SIG-M5 (cell line): ENCODE results near the gene KCNT2.
"Not testable (repeated sequence)": the region's sequence is repeated elsewhere in the genome, so short reads cannot be mapped to it uniquely, and the experiment has no call there.

ENCODE experiments used
- DNase-seq: peaks from one replicate; lab custom pipeline; 2025; lab: John Stamatoyannopoulos, UW

The KCNT2 gene

DNA sequence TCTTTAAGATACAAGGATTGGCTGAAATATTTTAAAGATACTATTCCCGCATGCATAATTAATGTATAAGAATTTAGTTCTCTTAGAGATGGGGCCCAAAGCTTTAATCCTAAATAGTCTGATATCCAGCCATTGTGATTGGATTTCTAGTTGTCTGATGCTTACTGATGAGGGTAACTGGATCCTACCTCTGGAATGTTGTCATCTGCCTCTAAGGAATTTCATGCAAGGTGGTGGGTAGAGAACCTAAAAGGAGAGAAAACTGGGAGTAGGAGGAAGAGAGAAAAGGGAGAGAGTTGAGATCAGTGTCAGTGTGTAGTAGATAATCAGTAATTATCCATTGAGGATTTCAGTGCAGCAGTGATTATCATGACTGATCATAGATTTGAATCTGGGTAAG is 295.5 kb downstream of the KCNT2 start:
- DNase-seq: no peak

DNA sequence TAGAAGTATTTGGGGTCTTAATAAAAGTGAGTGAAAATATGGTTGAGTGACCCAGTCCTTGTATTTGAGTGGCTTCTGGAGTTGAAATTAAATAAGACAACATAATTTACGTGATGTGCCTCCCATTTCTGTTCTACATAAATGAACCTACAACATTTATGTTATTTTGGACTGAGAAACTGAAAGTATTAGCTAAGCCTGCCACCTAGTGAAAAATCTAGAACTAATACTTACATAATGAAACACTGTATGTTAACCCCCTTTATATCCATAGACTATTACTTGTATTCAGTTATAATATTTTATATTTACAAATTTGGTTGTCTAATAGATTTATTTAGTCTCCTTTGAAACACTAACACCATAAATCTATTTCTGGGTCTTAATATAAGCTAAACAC is 298.9 kb downstream of the KCNT2 start:
- DNase-seq: no peak

DNA sequence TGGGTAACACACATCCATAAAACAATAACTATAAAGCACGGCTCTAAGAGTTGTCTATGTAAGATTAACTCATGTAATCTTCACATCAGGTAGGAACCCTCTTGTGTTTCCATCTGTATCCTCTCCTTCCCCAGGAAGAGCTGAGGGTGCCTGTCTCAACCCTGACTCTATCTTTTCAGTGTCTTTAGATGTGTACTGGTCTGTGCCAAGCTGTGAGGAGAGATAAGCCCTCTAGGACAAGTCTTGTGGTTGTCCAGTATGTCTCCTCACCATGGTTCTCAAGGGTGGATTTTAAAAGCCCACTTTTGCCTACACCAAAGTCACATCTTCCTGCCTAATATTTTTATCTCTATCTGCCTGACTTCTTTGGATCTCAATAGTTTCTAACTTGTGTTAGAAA is 300.1 kb downstream of the KCNT2 start:
- no peak for DNase-seq

DNA sequence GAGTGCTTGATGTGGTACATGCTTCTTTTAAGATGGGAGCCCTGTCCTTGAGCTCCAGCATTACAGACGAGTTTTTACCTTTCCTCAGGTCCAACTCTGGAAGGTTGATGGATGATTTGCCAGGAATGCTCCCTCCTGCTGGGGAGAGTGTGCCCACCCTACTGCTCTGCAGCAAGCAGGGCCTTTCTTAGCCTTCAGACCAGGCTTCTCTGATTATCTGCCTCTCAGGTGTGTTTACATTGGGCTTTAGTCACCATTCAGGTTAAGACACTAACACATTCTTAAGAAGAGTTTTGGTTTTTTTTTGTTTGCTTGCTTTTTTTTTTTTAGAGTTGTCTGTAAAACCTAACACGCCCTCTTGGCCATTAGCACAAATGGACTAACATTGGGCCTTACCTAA is 301.8 kb downstream of the KCNT2 start:
- no peak for DNase-seq

DNA sequence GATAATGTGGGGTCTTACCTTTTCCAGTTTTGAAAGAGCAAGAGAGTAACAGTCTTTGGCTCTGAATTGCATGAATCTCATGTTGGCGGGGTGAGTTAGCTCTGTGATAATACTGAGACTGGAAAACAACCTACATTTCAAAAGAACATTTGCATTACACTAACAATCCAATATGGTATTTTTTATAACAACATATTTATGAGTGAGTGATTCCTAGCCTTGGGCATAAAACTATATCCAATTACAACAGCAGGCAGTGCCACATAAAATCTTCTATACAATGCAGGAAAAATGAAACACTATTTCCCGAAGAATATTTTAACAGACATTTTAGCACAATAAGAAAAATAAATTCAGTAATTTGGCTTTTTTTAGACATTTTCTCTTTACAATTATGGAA is 303.0 kb downstream of the KCNT2 start:
- DNase-seq: no peak

DNA sequence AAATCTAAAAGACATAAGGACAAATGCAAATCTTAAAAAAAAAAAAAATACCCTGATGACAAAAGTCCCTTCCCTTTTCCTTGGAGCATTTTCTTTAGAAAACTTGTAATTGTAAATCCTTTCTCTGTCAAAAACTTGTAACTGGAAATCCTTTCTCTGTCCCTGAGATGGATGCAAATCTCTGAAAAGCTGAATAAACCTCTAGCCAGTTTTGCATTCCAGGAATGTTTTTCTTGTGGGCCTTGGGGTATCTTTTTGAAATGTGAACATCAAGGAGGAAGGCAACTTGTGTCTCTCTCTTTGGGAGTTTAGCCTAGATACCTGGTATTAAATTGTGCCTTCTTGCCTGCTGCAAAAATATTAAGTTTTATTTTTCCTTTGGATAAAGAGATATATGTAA is 305.3 kb downstream of the KCNT2 start:
- DNase-seq: no peak

DNA sequence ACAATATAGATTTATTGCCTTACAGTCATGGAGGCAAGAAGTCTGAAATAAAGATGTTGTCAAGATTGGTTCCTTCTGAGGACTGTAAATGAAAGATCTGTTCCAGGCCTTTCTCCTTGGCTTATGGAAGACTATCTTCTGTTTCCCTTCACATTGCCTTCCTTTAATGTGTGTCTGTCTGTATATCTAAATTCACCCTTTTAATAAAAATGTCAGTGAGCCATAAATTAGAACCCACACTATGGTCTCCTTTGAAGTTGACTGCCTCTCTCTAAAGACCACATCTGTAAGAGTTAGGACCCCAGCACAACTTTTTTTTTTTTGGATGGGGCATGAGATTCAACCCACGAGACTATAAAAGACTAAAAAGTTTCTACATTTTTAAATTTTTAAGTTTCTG is 305.8 kb downstream of the KCNT2 start:
- DNase-seq: no peak

DNA sequence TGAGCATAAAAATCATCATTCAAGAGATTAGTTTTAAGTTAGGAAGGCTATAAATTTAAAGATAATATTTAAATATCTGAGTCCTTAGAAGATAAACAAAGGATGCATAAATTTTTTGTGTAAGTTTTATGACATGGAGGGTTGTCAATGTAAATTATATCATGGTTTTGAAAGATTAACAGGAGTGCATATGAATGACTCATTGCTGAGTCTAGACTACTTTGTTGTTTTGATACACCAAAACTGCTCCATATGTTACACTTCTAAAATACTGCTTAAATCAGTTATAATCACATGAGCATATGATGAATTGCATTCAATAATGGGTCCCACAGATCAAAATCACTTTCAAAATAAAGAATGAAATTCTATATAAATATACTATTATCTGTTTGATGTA is 312.5 kb downstream of the KCNT2 start:
- no peak for DNase-seq

DNA sequence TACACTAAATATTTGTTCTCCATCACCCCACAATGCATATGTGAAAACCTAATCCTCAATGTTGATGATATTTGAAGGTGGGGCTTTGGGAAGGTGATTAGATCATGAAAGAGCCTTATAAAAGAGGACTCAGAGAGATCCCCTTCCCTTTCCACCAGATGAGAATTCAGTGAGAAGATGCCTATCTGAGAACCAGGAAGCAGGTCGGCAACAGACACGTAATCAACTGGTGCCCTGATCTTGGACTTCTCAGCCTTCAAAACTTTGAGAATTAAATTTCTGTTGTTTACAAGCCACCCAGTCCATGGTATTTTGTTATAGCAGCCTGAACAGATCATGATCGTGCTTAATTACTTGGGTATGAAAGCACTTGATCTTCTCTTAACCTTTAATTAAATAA is 329.4 kb downstream of the KCNT2 start:
- DNase-seq: no peak

DNA sequence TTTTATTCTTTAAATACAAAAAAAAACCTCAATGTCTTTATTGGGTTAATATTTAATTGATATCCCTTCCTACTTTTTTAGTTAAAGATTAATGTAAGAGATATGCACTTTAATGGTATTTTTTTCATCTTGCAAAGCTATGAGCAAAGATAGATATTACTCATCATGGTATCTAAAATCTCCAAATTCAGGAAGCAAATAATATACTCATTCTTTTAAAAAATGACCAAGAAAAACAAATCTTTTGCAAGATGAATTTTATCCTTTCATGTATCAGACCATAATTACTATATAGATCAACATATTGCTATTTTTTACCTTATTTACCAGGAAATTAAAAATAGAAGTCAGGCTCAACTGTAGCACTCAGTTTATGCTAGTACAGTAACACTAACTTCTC is 330.4 kb downstream of the KCNT2 start:
- no peak for DNase-seq

DNA sequence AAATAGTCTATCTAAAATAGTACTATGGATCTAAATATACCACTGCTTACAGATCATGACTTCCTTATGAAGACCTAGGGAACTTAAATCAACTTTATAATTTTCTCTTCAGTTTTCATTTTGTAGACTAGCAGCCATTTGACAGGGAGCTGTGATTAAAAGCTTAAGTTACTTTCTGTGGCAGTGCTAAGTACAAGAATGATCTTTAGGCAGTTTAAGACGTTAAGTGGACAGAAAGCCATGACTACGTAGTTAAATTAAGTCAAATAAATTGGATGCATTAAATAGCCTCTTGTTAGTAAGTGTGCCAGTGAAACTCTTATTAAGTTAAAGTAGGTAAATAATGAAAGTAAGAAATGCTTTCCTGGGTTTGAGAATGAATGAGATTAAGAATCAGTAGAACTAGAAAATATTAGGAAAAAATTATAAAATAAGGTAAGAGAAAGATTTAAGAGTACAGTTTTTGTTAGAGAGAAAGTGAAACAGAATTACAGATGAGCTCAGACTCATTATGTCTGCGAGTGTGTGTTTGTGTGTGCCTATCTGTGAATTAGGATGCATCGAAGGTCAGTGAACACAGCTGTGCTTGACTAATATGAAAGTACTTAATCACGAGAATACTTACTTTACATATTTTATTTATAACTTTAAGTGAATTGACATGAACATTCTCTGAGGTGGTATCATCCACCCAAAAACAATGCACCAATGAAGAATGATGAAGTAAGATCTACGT is 336.9 kb downstream of the KCNT2 start:
- no peak for DNase-seq

DNA sequence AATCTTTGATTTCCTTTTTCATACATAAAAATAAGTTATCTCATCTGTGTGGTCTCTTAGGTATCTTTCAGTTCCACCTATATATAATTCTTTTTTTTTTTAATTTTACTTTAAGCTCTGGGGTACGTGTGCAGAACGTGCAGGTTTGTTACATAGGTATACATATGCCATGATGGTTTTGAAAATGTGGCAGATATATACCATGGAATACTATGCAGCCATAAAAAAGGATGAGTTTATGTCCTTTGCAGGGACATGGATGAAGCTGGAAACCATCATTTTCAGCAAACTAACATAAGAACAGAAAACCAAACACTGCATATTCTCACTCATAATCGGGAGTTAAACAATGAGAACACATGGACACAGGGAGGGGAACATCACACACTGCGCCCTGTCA is 345.2 kb downstream of the KCNT2 start:
- not testable (repeated sequence) for DNase-seq

DNA sequence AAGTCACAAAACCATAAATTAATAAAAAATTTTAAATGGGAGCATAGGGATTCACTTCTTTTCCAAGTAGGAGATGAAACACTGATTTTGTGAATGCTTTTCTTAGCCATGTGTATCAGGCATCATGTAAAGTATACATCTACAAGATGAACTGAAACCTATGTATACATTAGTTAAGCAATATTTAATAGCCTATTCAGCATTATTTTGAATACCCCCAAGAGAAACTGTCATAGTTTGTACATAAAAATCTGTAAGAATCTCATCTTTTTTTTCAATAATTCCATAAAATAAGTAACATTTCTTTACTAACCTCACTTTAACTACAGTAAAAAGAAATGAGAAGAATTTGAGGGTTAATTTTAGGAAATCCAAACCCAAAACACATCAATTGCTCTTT is 348.0 kb downstream of the KCNT2 start:
- DNase-seq: no peak

DNA sequence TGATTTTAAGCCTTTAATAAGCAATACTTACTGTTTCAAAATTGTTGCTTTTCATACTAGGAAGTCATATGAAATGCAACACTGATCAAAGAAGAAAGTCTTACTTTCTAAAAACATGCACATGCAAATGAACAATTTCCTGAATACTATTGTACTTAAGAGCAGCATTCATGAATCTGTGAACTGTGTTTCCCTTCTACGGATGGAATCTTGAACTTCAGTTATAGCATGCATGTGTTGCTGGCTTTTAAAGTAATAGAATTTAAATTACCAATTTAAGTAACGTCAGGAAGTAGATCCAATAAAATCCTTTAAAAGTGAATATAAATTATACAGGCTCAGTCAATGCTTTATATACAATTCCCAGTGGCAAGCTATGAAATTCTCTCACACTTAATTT is 348.9 kb downstream of the KCNT2 start:
- DNase-seq: no peak

DNA sequence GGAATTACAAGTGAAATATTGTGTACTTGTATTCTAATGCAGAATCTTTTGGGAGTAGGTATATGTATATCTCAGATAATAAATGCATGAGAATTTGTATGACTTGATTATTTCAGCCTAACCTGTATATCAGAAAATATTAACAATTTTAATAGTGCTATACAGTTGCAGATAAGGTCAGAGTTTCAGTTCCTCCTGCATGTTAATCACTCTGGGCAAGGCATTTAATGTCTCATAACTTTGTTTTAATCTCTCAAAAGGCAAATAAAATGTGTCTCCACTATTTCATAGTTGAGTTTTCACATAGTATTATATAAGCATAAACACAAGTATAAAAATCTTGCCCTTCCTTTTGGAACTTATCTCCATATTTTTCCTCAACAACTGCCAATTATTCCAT is 352.5 kb downstream of the KCNT2 start:
- DNase-seq: no peak

DNA sequence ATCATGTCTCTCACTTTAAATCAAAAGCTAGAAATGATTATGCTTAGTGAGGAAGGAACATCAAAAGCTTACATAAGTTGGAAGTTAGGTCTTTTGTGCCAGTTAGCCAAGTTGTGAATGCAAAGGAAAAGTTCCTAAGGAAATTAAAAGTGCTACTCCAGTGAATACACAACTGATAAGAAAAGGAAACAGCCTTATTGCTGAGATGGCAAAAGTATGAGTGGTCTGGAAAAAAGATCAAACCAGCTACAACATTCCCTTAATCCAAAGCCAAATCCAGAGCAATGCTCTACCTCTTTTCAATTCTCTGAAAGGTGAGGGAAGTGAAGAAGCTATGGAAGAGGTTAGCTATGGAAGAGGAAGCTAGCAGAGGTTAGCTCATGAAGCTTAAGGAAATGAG is 378.7 kb downstream of the KCNT2 start:
- no peak for DNase-seq

DNA sequence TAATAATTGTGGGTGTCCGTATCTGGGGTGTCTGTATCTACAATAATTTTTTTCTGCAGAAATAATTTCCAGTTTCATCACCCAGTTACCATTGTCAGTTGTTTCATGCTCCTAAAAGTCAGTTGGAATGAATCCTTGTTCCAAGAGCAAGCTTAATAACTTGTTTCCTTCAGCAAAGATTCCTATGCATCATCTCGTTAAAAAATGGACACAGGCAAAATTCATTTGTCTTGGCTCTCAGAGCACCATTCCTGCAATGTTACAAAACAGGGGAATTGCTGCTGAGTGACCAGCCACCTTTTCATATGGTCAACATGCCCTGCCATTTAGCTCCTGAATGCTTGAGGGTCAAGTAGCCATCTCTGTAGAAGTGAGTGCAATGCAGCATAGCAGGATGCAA is 393.4 kb downstream of the KCNT2 start:
- DNase-seq: no peak

DNA sequence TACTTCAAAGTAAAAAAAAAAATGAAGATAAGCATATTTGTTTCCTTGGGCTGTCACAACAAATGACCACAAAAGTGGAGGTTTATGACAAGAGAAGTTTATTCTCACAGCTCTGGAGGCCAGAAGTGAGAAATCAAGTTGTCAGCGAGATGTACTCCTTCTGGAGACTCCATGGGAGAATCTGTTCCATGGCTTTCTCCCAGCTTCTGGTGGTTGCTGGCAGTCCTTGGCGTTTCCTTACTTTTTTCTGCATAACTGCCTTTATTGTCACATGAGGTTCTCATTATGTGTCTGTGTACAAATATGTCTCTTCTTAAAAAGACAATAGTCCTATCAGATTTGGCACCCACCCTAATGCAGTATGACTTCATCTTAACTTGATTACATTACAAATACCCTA is 398.3 kb downstream of the KCNT2 start:
- no peak for DNase-seq

DNA sequence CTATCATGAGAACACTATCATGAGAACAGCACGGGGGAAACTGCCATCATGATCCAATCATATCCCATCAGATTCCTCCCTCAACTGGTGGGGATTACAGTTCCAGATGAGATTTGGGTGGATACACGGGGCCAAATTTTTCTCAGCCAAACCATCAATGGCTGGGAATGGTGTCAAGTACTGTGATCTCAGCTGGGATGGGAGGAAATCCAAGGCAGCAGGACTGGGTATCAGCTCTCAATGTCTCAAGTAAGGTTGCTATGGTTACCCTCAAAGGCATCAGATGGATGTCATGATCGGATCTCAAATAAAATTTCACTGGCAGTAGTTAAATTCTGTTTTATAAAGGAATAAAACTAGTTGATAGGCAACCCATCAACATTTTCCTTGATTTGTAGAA is 399.0 kb downstream of the KCNT2 start:
- no peak for DNase-seq

DNA sequence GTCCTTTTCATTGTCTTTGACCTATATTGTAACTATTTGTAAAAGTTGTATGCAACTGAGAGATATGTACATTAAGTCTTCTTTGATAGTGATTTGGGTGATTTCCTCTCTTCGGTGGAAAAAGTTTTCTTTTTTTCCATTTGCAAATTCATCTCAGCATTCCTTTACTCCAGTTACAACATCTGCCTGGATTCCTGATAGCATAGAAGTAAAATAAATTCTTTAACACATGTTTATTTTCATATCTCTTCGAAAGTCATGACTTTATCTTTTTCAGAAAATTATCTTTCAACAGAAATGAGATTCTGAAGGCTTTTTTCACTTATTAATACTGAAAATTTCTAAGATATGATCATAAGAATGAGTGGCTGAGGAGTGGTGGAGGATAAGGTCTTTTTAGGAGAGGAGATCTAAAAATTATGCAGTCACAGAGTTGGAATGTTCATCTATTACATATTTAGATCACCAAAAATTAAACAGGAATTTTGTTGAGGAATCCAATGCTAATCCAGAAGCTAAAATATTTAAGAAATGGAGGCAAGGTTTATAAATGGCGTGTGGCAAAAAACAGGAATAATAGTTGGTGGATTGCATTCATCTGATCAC is 400.5 kb downstream of the KCNT2 start:
- no peak for DNase-seq

DNA sequence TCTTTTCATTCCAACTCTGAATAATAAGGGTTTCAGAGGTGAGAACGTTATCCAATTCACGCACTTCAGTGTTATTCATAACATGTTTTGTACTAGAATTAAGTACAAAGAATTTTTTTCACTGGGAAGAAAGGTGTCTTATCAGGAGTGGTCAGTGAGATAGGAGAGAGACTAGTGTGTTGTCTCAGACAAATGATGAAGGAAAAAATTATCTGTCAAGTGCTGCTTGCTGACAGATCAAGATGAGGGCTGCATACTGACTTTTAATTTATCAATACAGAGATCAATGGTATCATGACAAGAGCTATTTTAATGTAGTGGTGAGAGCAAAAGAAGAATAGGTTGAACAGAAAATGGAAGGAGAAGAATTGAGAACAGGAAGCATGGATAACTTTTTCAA is 402.4 kb downstream of the KCNT2 start:
- DNase-seq: no peak

DNA sequence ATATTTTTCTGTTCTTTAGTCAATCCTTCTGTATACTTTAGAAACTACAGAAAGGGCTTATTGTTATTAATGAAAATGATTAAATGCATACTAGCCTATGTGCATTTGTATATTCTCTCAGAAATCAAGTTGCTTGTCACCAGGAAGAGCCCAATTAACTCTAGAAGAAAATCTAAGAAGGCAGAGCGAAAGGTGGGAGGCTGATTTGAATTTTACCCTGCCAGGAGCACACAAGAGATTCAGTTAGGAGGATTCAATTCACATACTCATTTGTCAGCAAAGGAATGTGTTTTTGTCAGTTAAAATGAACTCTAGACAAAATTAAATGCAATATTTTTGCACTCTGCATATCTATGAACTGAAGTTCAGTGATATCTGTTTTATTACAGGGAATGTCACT is 411.8 kb downstream of the KCNT2 start:
- no peak for DNase-seq

DNA sequence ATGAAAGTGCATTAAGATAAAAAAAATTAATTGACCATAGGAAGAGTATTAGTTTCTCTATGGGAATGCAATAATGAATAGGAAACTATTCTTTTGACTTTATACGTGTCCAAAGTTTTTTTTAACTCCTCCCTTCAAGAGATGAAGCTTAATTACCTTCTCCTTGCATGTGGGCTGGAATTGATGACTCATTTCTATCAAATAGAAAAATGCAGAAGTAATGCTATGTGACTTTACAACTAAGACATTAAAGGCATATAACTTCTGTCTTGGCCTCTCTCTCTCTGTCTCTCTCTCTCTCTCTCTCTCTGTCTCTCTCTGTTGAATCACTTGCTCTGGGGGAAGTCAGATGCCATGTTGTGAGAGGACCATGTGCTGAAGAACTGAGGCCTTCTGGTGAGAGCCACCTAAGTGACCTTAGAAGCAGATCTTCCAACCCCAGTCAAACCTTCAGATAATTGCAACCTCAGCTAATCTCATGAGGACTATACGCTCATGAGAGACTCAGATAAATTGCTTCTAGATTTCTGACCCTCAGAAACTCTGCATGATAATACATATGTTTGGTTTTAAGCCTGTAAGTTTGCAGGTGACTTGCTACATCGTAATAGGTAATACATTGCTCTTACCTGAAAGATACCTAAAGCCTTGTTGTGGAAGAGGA is 414.2 kb downstream of the KCNT2 start:
- peak; percentile 32 for DNase-seq

DNA sequence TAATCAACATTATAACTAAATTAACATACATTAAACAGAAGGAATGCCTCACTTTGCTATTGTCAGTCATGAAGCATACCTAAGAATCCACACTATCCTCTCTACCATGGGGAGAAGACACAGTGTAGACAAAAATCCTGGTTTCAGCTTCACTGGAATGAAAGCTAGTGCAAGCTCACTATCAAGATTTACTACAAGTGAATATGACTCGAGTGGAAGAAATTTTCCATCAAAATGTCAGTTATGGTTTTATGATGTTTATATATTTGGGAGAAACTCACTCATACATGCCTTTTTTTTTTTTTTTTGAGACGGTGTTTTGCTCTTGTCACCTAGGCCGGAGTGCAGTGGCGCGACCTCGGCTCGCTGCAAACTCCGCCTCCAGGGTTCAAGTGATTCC is 424.3 kb downstream of the KCNT2 start:
- no peak for DNase-seq
